CMK (cell line): ENCODE results near the gene MAP4K4.

Experiments
- DNase-seq: peaks from one replicate; pipeline ENCODE4 v3.0.0-alpha.2; 2010; ENCODE audit warnings: low read depth

MAP4K4 gene

DNA sequence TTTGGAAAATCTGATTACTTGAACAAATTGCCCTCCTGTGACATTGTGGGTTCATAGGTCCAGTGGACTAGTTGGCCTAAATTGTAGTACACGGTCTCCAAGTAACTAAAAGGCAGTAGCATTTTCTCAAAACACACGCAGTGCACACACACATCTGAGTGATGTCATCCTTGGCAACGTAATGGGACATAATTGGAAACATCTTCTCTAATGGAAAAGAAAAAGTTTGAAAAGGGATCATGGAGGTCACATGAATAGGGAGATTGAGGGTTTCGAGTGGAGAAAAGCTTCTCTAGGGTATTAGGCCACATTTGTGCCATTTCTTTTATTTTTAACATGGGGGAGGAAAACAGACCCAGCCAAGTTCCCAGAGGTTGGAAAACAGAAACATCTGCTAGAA, 93.3 kb downstream of the MAP4K4 start:
- DNase-seq, result no peak

DNA sequence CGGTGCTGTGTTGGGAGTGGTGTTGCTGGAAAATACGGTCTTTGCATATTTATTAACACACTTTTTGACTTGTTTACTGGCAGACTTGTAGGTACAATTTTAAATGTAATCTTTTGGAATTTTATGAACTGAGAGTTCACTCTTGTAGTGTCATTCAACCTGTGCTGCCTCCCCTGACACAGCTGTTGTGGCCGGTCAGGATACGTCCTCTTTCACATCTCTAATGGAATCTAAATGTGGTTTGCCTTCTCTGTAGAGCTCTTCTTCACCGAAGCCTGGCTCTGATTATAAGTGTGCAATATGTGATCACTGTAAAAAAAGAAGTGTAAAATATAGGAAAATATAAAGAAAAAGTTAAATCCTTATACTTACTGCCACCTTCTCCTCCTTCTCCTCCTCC, 94.7 kb downstream of the MAP4K4 start:
- DNase-seq, result no peak

DNA sequence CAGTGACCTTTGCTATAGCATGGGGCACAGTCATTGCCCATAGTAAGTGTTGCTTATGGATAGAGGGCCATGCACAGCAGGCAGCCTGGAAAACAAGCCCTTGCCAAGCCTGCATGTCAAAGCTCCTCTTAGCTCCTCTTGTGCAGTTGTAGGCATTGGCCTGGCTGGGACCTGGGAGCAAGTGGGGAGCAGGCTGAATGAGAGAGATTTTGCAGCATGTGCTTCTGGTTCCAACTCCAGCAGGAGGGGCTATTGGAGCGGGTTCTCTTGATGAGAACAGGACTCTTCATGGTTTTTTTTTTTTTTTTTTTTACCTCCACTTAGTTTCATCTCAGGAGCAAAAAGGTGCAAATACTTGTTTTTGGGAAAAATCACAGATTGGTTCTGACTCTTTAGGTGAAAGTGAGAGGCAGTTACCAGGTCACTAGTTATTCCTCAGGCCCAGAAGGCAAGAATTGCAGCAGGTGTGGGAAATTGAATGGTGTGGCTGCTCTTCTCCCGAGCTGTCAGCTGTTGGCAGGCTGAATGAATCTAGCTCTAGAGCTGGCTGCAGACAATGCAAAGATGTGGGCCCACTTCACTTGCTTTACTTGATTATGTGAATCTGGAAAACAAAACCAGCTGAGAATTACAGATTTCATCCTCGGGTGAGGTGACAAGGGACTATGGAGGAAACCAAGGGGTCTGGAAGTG, 95.9 kb downstream of the MAP4K4 start:
- no peak for DNase-seq

DNA sequence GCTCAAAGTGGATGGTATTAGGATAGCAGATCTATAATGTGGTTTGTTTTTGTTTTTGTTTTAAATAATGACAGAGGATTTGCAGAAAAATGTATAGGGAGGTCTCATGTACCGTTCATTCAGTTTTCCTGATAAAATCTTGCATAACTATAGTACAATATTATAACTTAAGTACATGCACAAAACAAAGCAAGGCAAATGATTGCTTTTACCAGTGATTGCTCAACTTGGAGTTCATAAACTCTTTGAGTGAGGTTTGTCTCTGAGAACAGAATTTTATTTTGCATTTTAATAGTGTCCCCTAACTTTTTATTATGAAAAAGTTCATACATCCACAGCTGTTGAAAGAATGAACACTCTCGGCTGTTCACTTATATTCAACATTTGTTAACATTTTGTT, 96.6 kb downstream of the MAP4K4 start:
- no peak for DNase-seq

DNA sequence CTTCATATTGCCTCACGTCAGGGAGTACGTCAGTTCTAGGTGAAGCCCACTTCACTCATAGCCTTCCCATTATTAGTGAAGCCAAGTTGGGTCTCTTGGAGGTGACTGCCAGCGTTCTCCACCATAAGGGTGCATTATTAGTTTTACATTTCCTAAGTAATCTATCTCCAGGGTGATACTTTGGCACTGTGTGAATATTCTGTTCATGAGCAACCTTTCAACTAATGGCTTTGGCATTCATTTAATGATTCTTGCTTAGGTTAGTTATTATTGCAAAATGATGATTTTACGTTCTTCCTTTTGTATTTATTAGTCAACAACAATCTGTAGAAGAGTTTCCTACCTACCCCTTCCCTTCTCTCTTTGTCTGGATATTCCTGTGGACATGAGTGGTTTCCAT, 97.5 kb downstream of the MAP4K4 start:
- no peak for DNase-seq

DNA sequence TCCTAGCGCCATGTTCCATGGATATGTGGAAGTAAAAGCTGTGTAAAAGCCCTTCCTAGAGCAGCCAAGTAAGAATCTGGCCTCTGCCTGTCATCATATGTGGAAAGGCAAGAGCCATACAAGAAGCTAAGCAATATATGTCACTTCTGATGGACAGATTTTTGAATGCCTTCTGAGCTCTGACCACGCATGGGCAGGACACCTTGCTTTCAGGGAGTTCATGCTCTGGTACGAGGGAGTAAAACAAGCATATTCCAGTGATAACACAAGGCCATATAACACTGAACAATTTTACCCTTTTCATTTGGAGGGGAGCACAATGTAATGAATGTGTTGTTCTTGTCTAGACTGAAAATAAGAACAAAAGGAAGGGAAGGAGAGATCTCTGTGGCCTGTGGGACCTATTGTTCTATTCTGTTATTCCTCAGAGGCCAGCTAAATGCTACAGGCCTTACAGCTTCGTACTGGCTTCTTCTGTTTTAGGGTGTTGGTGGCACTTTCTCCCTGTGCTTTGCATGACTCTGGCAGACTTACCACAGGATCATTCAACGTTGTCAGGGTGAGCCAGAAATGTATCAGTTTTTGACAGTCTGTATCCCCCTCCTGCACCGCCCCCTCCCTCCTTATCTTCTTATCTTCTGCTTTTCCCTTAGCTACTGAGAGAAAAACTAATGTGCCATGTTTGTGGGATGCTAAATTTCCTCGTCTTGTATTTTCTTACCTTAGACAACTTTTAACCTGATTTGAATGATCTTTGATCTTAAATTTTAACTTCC, 99.5 kb downstream of the MAP4K4 start:
- no peak for DNase-seq

DNA sequence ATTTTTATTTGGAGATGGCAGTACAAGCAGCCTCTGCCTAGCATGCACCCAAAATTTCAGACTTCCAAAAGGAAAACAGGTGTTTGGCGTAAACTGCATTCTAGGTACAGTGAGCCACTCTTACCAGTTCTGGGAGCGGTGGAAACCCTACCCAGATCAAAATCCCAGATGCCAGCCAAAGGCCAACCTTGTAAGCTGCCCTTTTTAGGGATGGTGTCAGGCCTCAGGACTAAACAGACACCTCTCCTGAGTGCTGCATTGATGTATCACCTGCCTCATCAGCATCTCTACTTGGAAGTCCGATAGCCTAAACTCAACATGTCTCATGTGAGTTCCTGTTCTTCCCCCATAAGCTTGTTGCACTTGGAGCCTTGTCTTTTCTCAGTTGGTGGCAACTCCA, 104.0 kb downstream of the MAP4K4 start:
- DNase-seq, result no peak

DNA sequence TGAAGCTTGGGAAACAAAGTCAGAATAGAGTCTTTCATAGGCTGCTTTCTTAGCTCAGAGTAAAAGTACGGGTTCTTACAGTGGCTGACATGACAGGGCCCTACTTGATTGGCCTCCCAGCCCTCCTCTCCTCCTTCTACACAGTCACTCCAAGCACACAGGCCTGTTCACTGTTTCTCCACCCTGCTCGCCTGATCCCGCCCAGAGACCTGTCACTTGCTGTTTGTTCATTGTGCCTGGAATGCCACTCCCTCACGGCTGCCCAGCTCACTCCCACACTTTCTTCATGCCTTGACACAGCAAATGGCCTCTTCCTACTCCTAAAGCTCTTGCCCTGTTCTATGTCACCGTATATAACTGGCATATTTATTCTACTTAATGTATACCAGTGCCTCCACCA, 104.8 kb downstream of the MAP4K4 start:
- no peak for DNase-seq

DNA sequence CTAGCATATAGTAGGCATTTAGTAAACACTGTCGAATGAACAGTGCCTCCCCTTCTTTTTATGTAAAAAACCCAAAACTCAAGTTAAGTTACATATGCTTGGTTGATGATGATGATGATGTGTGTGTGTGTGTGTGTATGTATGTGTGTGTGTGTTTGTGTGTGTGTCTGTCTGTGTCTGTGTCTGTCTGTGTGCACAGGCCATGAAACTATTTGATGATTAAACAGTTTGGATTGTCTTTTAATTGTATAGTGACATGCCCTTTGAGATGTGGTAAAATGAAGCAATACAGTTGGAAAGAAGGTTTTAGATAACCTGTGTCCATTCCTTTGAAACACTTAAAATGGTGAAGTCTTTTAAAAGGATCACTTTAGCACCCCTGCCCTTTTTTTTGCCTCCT, 105.6 kb downstream of the MAP4K4 start:
- no peak for DNase-seq

DNA sequence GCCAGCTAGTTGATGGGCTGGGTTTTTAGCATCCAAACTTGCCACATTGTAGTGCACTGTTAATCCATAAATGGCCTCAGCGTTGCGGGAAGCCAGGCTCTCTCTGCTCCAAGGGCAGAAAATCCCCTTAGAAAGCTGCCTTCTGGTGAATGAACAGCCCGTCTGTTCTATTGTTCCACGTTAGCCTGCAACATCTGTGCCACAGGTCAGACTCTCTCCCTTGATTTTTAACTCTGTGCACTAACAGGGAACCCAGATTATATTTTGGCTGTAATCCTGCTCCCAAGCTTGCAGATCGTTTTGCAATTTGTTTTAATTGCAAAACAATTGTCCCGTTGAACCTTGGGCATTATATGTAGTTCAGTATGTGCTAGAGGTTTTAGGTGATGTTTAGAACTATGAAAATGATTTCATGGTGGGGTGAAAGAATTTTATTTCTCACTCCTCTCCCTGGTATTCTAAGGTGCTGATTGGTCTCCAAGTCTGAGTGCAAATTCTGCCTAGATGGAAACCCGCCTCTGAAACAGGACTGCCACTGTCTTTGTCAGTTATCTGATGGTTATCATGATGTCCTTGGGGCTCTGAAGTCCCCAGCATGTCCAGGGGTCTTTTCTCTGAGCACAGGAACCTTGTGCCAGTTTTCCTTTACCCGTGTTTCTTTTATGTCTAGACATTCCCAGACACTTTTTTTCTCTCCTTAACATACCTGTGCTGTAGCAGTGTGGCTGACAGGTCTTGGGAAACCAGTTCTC, 106.6 kb downstream of the MAP4K4 start:
- no peak for DNase-seq

DNA sequence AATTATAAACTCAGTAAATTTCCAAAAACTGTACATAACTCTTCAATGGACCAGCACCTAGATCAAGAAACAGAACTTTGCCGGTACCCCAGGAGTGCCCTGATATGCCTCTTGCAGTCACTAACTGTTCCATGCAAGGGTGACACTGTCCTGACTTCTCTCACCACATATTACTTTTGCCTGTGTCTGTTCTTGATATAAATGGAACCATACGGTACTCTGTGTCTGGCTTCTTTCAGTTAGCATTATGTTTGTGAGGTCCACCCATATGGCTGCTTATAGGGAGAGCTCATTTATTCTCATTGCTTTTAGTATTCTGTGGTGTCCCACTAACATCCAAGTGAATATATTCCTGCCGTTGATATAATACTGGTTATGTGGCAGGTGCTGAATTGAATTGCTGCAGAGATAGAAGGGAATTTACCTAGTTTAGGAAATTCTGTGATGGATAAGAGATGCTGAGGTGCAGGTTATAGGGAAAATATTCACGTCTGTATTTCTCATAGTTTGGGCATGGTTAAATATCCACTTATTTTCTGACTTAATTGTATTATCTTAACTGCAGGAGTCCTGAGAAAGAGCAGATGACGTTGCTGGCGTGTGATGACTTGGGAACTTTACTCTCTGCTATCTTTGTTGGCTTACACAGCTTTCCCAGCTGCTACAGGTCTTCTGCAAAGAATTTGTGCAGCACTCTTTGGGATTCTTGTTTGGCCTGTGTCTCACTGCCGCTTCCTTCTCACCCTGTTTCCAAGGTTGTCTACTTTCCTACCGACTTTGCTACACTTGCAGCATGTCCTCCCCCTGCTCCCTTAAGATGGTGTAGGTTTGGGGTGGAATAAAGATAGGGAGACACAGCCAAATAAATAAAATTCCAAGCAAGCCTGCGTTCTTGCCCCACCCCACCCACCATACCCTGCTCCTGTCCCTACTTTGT, 107.9 kb downstream of the MAP4K4 start:
- no peak for DNase-seq

DNA sequence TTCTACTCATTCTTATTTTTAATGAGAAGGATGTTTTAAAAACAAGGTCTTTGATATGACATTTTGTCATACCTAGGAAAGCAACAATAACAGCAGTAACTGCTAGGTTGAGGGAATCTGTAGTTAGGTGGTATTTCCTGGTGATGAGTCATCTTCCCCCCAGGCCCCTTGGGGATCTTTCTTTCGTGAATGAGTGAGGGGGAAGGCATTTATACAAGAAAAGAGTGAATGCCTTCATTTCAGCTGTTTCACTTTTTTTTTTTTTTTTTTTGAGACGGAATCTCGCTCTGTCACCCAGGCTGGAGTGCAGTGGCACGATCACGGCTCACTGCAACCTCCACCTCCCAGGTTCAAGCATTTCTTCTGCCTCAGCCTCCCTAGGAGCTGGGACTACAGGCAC, 108.6 kb downstream of the MAP4K4 start:
- DNase-seq, result no peak

DNA sequence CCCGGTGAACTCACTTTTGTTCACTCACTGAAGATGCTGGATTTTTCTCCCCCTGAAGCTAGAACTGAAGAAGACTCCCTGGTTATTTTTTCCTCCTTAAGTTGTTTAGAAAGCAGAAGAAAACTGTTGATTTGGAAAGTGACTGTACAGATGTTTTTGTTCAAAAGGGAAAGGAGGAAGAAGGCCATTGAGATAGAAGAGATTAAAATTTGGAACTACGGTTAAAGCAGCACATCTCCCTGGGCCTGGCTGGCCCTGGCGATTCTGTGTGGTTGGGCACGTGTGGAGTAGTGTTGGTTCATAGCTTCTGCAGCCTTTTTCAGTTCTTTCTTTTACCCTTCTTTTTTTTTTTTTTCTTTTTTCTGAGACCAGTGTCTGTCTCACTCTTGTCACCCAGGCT, 109.2 kb downstream of the MAP4K4 start:
- no peak for DNase-seq

DNA sequence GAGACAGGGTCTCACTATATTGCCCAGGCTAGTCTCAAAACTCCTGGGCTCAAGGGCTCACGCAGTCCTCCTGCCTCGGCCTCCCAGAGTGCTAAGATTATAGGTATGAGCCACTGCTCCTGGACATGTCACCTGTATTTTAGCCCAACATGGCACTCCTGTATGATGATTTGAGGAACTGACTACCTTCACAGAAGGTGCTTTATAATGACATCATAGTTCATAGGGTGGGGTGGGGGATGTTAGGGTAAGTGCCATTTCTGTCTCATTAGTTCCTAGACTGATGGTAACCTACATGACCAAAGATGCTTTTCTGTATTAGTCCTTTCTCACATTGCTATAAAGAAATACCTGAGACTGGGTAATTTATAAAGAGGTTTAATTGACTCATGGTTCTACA, 109.7 kb downstream of the MAP4K4 start:
- DNase-seq, result no peak

DNA sequence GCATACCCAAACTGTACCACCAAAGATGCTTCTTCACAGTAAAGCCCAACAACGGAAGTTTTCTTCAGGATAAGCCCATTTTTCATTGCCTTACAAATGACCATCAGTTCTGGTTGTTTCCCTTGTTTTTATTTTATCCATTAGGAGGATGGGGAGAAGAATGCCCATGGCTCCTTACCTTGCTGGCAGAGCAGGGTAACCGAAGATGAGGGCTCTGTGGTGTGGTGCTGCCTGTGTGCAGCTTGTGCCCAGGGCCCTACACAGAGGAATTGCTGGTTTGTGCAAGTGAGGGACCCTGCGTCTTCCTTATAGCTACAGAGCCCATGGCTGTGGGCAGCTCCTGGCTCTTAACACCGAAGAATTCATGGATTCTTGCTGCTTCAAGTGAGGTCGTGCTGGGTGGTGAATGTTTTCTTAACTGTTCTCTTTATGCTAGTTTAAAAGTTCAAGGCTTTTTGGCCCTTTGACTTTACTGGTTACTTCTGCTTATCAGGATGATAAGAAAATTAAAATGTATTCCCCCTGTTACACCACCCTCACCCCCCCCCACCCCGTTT, 110.6 kb downstream of the MAP4K4 start:
- no peak for DNase-seq

DNA sequence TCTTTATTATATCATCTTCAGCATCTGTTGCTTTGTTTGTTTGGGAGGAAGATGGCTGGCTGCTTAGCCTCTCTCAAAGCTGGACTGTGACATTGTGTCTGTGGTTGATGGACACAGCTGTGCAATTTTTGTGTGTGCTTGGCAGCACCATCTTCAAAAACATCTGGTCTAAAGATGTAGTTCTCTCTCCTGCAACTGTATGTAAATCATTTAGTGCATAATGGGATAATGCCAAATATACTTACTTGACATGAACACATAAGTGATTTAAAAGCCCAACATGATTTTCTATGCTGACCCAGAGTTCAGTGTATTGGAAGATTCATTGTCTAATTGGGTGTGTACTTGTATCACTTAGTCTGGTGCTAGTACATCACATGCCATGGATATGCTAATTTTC, 112.2 kb downstream of the MAP4K4 start:
- no peak for DNase-seq

DNA sequence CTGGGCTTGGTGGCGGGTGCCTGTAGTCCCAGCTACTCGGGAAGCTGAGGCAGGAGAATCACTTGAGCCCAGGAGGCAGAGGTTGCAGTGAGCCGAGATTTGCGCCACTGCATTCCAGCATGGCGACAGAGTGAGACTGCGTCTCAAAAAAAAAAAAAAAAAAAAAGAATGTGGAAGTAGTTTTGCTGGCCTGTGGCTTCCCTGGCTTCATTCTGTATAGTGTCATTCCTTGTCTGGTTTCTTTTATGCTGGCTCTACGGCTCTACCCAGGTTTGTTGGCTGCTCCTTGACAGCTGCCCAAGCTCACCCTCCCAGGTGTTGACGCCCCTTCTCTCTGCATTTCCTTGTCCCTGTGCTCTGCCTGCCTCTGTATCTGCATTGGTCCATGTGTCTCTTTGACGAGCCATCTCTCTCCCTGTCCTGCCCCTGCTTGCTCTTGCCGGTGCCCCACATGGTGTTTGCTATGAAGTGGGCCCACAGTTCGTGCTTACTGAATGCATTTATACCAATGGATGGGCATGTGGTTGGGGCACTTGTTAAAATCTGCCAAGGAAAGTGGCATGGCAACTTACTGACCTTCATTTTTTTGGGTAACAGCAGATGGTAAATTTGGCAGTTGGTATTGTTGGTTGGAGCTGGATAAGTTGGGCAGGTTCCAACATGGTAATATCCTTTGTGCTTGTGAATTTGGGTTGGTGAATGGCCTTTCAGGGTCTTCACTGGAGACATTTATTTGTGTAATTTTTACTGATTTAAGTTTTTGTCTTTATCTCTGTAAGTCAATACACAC, 113.9 kb downstream of the MAP4K4 start:
- no peak for DNase-seq

DNA sequence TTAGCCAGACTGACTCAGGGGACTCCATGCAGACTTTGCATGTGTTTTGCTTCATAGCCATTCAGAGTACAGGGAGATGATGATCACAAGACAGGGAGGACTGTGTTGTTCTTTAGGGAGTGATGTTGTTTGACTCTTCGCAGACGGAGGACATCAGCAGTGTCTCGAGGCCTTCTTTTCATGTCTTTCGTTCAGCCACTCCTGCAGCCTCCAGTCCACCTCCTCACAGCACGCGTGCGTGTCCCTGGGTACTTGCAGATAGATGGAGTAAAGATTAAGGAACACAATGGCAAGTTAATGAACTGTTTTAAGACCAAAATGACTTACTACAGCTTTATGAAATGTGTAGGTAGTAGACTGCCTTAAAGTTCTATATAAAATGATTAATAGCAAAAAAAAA, 114.7 kb downstream of the MAP4K4 start:
- DNase-seq, result no peak

DNA sequence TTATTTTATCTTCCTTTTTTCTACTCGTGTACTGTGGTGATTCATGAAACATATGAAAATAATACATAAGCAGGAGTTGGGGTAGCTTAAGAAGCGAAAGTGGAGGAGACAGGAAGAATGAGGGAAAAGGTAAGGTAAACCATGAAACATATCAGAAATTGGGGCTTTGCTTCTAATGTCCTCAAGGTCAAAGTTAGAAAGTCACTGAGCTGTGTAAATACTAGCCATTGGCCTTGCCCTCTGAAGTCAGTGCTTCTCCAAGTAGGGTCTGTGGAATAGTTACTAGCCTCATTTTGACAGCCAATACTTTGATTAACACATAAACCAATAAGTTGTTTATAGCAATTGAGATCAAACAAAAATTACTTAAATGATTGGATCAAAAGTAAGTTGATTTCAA, 117.2 kb downstream of the MAP4K4 start:
- no peak for DNase-seq

DNA sequence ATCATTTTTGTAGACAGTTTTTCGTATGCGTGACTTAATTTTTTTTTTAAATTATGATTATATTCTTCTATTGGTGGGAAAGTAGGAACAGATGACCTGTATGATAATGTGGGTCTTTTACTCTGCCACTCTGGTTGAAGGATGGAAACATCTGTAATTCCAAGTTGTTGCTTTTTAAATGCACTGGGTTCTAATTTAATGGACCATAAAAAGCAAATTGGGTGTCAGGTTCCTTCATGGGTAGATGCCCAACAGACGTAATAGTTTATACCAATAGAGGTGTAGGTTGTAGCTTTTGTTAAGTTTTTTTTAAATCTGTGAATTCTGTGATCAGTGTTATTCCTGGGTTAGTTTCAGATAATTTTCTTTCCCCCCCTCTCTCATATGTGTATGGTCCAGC, 117.6 kb downstream of the MAP4K4 start:
- DNase-seq, result no peak
